ENCODE results near the gene RECQL.
"Not testable (repeated sequence)": the region's sequence is repeated elsewhere in the genome, so short reads cannot be mapped to it uniquely, and the experiment has no call there.

DNA sequence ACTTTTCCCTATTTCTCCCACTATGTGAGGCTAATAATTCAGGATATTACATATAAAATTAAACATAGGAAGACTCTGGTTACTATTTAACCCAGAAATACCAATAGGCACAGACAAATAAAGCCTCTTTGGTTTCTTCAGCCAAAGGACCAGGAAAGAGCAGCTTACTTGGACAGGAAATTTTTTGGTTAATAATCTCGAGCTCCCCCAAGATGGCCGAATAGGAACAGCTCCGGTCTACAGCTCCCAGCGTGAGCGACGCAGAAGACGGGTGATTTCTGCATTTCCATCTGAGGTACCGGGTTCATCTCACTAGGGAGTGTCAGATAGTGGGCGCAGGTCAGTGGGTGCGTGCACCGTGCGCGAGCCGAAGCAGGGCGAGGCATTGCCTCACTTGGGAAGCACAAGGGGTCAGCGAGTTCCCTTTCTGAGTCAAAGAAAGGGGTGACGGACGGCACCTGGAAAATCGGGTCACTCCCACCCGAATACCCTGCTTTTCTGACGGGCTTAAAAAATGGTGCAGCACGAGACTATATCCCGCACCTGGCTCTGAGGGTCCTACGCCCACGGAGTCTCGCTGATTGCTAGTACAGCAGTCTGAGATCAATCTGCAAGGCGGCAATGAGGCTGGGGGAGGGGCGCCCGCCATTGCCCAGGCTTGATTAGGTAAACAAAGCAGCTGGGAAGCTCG, 82.3 kb downstream of the RECQL start:
- TF ChIP-seq, protein P1, sequence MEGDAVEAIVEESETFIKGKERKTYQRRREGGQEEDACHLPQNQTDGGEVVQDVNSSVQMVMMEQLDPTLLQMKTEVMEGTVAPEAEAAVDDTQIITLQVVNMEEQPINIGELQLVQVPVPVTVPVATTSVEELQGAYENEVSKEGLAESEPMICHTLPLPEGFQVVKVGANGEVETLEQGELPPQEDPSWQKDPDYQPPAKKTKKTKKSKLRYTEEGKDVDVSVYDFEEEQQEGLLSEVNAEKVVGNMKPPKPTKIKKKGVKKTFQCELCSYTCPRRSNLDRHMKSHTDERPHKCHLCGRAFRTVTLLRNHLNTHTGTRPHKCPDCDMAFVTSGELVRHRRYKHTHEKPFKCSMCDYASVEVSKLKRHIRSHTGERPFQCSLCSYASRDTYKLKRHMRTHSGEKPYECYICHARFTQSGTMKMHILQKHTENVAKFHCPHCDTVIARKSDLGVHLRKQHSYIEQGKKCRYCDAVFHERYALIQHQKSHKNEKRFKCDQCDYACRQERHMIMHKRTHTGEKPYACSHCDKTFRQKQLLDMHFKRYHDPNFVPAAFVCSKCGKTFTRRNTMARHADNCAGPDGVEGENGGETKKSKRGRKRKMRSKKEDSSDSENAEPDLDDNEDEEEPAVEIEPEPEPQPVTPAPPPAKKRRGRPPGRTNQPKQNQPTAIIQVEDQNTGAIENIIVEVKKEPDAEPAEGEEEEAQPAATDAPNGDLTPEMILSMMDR (conservative IDR thresholded peaks at IDR 0.05 in 1 of 2, IDR thresholded peaks at IDR 0.05 in 1 of 2; ENCODE audit: low read depth in 1 of 2, low read length in 2 of 2): not testable (repeated sequence)
- TF ChIP-seq EZH2 (IDR thresholded peaks at IDR 0.05; ENCODE audit: low read length, missing control alignments): not testable (repeated sequence)

All from fibroblast of lung (primary cell).